Iris pigment epithelial cell (primary cell): ENCODE results near the gene ATP5ME.

ENCODE experiments used
- DNase-seq: peaks from one replicate; pipeline ENCODE4 v3.0.0-alpha.2; 2011; ENCODE audit warnings: low read depth

The ATP5ME gene

GRCh38 chr4:633406-633805 is 40.7 kb downstream of the ATP5ME start:
- no peak for DNase-seq

- DNase-seq, result no peak
Measured at GRCh38 chr4:632926-633325, 41.1 kb downstream of the ATP5ME start.

DNA sequence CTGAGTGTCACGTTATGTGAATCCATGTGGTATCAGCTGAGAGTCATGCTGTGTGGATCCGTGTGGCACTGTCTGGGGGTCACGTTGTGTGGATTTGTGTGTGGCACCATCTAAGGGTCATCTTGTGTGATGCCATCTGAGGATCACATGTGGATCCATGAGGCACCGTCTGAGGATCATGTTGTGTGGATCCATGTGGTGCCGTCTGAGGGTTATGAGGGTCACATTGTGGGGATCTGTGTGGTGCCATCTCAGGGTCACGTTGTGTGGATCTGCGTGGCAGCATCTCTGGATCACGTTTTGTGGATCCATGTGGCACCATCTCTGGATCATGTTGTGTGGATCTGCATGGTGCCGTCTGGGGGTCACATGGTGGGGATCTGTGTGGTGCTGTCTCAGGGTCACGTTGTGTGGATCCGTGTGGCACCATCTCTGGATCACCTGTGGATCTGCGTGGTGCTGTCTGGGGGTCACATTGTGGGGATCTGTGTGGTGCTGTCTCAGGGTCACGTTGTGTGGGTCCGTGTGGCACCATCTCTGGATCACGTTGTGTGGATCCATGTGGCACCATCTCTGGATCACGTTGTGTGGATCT is 41.8 kb downstream of the ATP5ME start:
- no peak for DNase-seq

- no peak for DNase-seq
Measured at GRCh38 chr4:630656-631055, 43.4 kb downstream of the ATP5ME start.

DNA sequence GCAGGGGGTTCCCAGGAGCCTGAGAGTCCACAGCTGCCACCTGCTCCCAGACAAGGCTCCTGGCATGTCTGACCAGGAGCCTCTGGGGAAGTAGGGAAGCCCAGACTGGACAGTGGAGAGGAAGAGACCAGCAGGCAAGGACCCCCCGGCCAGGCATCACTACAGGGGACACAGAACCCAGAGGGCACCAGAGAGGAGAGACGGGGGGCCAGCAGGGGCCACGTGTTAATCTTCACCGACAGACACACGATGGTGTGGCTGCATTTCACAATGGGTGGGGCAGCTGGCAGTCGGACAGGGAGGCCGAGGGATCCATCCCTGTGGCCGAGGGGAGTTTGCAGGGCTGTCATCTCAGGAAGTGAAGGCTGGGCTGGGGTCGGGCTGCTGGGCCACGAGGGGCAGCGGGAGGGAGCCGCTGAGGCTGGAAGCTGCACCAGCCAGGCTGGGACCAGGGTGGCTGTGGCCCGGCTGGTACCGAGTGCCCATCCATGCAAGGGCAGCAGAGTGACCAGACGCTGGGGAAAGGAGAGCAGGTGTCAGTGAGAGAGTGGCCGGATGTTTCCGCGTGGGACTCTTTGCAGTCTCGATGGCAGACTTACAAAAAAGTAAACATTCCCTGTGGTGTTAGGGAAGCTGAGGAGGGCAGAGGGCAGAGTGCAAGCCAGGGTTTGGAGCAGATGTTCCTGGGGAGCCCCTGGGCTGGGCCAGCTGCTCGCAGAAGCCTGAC is 44.0 kb downstream of the ATP5ME start:
- DNase-seq, result no peak

DNA sequence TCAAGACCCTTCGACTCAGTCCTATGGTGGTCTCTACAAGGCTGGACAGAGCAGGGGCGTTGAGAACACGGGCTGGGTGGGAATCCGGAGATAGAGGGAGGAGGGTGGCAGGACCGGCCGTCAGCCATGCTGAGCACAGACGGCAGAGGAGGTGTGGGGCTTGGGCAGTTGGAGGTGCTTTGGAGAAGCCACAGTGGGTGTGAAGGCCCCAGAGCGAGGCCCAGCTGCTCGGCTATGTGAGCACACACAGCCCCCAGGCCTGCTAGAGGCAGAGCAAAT is 44.5 kb downstream of the ATP5ME start:
- DNase-seq, result no peak

- DNase-seq, result no peak
Measured at GRCh38 chr4:628821-629635, 45.0 kb downstream of the ATP5ME start.

DNA sequence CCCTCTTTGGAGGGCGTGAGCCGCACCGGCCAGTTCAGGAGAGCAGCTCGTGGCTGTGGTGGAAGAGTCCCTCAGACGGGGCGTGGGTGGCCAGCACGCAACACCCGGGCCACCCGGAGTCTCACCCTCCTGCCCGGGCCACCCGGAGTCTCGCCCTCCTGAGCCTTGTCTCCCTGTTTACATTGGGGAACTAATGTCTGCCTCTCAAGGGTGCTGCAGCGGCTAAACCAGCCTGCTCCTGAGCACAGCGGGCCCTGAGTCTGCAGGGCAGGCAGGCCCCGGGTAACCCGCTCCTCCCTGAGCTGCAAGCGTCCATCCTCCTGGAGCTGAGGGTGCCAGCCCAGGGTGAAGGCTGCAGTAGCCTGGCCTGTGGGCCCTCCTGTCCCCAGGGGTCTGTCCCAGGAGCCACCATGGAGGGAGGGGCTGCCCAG is 45.8 kb downstream of the ATP5ME start:
- no peak for DNase-seq

DNA sequence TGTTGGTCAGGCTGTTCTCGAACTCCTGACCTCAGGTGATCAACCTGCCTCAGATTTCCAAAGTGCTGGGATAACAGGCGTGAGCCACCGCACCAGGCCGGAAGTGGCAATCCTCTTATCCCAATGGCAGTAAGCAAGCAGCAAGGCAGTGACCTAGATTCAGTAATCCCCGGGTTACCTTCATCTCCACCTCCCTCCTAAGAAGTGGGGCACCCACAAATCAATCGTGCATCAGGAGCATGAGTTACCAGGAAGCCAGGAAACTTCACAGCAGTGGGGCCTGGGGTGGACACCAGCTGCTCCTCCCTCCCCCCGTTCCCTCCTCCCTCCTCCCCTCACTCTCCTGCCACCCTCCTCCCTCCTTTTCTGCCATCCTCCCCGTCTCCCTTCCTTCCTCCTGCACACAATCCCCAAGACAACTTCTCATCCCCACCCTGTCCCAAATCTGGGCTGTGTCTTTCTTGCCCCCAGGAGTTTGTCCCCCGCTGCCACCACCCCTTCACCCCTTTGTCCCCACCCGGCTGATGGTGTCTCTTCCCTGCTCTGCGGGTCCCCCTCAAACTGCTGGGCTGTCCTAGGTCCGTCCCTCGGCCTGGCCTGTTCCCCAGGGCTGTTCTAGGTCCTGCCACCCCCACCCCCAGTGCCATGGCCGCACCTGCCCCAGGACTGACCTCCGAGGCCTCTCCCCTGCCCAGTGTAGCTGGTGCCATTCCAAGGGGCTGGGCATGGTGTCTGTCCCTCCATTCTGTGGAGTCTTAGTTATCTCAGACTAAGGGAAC is 46.5 kb downstream of the ATP5ME start:
- no peak for DNase-seq

DNA sequence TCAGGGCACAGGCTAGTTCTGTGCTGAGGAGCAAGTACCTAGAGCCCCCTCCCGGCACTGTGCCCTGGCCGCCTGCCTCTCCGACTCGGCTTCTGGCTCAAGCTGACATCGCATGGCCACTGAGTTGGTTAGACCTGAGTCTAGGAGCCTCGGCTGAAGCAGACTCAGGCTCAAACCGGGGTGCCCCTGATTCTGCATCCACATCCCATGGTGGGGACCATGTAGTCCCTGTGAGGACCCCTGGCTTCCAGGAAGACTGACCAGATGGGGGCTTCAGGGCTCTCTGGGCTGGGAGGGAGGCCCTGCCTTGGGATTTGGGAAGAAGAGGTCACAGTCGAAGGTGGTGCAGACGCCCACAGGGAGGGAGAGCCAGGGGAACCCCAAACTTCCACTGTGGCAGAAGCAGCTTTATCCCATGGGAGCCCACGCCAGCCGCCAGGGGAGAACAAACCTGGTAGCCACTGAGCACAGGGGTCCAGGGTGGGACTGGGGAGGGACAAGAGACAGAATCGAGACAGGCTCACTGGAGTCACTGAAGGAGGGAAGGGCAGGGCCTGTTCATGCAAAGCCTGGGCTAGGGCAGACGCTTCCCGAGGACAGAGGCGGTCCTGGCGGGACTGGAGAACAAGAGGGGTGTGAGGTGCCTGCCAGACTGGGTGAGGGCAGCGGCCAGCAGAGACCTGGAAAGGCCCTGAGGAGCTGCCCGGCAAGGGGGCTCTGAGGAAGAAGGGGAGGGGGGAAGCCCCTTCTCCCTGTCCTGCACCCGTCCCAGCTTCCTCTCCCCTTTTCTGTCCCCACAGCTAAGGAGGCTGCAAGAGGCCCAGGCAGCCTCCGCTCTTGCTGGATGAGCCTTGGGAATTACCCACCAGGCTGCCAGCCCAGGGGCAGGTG is 47.6 kb downstream of the ATP5ME start:
- no peak for DNase-seq

DNA sequence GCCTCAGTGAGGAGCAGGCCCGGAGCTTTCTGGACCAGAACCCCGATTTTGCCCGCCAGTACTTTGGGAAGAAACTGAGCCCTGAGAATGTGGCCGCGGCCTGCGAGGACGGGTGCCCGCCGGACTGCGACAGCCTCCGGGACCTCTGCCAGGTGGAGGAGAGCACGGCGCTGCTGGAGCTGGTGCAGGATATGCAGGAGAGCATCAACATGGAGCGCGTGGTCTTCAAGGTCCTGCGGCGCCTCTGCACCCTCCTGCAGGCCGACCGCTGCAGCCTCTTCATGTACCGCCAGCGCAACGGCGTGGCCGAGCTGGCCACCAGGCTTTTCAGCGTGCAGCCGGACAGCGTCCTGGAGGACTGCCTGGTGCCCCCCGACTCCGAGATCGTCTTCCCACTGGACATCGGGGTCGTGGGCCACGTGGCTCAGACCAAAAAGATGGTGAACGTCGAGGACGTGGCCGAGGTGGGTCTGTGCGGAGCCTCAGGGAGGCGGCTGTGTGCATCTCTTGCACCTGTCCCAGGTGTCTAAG is 48.4 kb downstream of the ATP5ME start:
- no peak for DNase-seq

DNA sequence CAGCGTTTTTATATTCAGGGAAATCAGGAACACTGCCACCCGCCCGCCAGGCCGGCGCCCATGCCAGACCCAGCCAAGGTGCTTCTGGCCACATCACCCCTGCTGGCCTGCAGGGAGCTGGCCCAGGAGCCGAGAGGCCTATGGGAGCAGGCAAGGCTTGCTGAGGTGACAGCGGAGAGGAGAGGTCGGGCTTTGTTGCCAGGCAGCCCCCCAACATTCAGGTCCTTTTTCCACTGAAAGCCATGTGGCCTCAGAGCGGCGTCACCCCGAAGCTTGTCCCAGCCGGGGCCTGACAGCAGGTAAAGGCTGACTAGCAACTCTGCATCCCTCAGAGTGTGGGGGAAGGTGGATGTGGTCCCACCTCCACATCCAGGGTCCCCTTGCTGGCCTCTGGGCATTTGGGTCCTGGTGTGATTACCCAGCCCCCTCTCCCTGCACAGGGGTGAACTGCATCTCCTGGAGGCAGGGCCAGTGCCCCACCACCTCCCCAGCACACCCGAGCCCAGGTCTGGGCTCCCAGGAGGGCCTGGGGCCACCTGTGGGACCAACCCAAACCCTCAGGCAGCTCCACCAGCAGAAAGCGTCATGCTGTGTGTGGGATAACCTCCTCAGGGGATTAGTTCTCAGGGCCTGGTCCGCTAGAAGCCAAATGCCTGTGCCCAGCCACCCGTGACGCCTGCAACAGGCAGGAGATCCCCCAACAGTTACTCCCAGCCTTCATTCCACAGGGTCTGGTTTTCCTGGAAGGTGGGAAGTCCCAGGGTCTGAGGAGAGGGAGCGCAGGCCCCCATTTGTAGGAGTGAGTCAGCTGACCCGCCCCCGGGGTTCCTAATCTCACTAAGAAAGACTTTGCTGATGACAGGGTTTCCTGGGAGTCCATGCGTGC is 49.1 kb downstream of the ATP5ME start, which contains the start of gene PDE6B:
TSS of gene PDE6B (plus strand) at position 869 of the 886 bp plus-strand sequence. CDS start 54 bp downstream, outside the sequence.
- DNase-seq, result no peak

DNA sequence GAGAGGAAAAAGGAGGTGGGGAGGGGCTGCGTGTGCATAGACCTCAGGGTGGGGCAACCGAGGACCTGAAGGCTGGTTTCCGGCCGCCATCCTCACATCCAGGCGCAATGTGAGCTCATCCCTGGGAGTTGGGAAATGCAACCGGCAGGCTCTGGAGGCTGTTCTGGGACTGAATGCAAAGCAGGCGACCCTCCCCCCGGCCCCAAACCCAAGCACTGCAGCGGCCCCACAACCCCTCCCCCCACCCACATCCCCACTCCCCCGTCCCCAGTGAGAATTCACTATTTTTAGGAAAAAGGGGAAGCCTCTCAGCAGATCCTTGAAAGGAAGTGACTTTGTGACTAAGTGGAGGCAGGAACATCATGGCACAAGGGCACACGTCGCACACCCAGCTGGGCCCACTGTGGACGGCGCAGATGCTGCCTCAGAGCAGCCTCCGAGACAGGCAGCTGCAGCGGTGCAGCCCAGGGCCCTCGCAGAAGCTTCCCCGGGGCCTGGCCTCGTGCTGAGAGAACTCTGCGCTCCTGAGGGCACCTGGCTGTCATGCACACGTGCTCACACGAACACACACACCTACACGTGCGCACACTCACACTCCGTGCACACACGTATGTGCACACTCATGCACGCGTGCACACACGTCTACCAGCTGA is 50.0 kb downstream of the ATP5ME start:
- DNase-seq, result no peak

DNA sequence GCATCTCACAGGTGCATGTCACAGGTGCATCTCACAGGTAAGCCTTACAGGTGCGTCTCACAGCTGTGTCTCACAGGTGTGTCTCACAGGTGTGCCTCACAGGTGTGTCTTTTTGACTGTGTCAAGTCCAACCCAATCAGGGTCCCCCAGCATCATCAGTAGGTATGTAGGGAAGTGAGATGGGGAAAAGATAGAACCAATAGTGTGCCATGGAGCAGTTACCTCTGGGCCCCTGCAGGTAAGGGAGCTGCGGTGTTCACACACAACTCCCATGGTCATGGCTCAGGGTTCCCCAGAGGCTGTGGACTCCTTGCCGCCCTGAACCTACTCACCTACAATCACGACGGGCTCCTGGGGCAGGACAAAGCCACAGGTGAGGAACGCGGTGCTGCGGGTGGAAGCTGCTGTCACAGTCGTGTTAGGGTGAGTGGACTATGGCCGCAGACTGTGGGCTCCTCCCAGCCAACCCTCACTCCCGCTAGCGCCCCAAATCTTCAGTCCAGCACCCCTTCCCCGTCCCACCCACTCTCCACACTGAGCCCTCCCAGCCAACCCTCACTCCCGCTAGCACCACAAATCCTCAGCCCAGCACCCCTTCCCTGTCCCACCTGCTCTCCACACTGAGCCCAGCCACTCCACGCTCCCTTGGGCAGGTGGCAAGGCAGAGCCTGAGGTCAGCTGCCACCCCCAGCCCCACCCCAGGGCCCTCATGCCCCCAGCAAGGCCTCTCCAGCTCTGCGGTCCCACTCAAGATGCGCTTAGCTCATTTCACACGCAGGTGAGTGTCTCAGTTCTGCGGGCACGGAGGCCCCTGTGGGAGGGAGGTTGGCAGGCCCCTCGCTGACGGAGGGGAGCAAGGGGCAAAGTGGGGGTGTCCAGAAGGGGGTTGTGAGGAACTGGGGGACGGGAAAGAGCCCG is 50.8 kb downstream of the ATP5ME start:
- DNase-seq, result no peak
